Dedifferentiated amniotic fluid mesenchymal stem cell (primary cell): ENCODE measurements around the gene SLC1A5.
"Not testable (repeated sequence)": the region's sequence is repeated elsewhere in the genome, so short reads cannot be mapped to it uniquely, and the experiment has no call there.

Experiments
- DNase-seq: peaks from one replicate; pipeline ENCODE4 v3.0.0-alpha.2; 2016; ENCODE audit errors: extremely low spot score

Gene SLC1A5

GRCh38 chr19:46802152-46802551, 13.8 kb upstream of the SLC1A5 start:
- no peak for DNase-seq

- DNase-seq, result no peak
These were observed 10.3 kb upstream of the SLC1A5 start for GRCh38 chr19:46798713-46799112.

- DNase-seq, result no peak
These were observed 9.5 kb upstream of the SLC1A5 start for GRCh38 chr19:46797881-46798280.

GRCh38 chr19:46791944-46792343, 3.5 kb upstream of the SLC1A5 start:
- no peak for DNase-seq

- no peak for DNase-seq
These were observed 977 bp upstream of the SLC1A5 start for GRCh38 chr19:46789371-46789770.

- no peak for DNase-seq
These were observed 559 bp upstream of the SLC1A5 start for GRCh38 chr19:46788968-46789338.

- peak; percentile 56 for DNase-seq
These were observed 798 bp downstream of the SLC1A5 start for GRCh38 chr19:46787331-46788261.

GRCh38 chr19:46787040-46787330, 1.4 kb downstream of the SLC1A5 start:
- no peak for DNase-seq

GRCh38 chr19:46786236-46787039, 2.0 kb downstream of the SLC1A5 start:
- peak; percentile 74 for DNase-seq

GRCh38 chr19:46785980-46786235, 2.5 kb downstream of the SLC1A5 start:
- no peak for DNase-seq

- no peak for DNase-seq
These were observed 3.1 kb downstream of the SLC1A5 start for GRCh38 chr19:46785054-46785979.

- DNase-seq, result peak; percentile 93
These were observed 3.9 kb downstream of the SLC1A5 start for GRCh38 chr19:46784262-46785053.

- DNase-seq, result no peak
These were observed 4.7 kb downstream of the SLC1A5 start for GRCh38 chr19:46783670-46784069.

GRCh38 chr19:46782355-46783019, 5.9 kb downstream of the SLC1A5 start:
- no peak for DNase-seq

GRCh38 chr19:46777956-46778645, 10.3 kb downstream of the SLC1A5 start:
- not testable (repeated sequence) for DNase-seq

GRCh38 chr19:46776927-46777911, 11.2 kb downstream of the SLC1A5 start:
- no peak for DNase-seq

GRCh38 chr19:46775642-46776258, 12.6 kb downstream of the SLC1A5 start:
- no peak for DNase-seq

GRCh38 chr19:46773018-46773399, 15.4 kb downstream of the SLC1A5 start:
- DNase-seq, result no peak
